GM21390 (cell line): Measurements from ENCODE around the gene TMEM132C.
A peak's percentile ranks its signal among the peaks of the same experiment; 100 is the strongest.
"Not testable (repeated sequence)": the region's sequence is repeated elsewhere in the genome, so short reads cannot be mapped to it uniquely, and the experiment has no call there.

Experiments
- ATAC-seq: cut with Tn5 transposase; IDR thresholded peaks from one replicate; pipeline ENCODE4 v1.9.1; 2021; ENCODE audit not compliant: unreplicated experiment

TMEM132C gene

GRCh38 chr12:128549601-128550218 is 282.7 kb downstream of the TMEM132C start:
- no peak for ATAC-seq

- no peak for ATAC-seq
Measured at GRCh38 chr12:128551266-128551665, 284.3 kb downstream of the TMEM132C start.

GRCh38 chr12:128554546-128555304 is 287.8 kb downstream of the TMEM132C start:
- ATAC-seq, result no peak

DNA sequence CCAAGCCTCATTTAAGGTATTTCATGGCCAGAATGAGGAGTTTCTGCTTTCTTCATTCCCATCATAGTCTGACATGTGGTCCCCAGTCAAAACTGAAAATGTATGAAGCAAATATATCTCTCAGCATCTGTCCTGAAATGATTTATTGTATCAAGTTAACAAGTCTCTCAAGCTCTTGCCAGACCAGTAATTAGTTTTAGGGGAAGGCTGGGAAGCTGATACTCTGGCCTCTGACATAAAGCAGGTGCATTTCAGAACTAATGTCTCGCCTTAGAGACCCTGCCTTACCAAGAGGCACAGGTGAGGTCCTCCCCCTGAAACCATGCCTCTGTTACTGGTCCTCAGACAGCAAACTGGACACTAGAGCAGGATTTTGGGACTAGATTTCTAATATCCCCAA is 290.3 kb downstream of the TMEM132C start:
- no peak for ATAC-seq

- no peak for ATAC-seq
Measured at GRCh38 chr12:128564956-128565355, 298.0 kb downstream of the TMEM132C start.

GRCh38 chr12:128567730-128568129 is 300.8 kb downstream of the TMEM132C start:
- ATAC-seq, result no peak

- peak; percentile 53 for ATAC-seq
Measured at GRCh38 chr12:128570191-128571065, 303.5 kb downstream of the TMEM132C start.

DNA sequence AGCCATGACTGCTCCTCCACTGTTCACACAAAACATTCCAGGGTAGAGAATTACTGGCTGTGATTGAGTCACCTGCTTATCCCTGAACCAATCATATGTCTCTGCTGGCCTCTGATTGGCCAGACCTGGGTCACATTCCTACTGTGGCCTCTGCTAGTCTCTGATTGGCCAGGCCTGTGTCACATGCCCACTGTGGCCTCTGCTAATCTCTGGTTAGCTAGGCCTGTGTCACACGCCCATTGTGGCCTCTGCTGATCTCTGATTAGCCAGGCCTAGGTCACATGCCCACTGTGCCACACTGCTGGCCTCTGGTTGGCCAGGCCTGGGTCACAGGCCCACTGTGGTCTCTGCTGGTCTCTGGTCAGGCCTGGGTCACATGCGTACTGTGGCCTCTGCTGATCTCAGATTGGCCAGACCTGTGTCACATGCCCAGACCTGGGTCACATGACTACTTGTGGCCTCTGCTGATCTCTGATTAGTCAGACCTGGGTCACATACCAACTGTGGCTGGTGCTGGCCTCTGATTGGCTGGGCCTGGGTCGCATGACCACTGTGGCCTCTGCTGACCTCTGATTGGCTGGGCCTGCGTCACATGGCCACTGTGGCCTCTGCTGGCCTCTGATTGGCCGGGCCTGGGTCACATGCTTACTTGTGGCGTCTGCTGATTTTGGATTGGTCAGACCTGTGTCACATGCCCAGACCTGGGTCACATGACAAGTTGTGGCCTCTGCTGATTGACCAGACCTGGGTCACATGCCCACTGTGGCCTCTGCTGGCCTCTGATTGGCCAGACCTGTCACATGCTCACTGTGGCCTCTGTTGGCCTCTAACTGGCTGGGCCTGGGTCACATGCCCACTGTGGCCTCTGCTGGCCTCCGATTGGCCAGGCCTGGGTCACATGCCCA is 305.2 kb downstream of the TMEM132C start:
- ATAC-seq, result no peak

- no peak for ATAC-seq
Measured at GRCh38 chr12:128573907-128574306, 306.9 kb downstream of the TMEM132C start.

GRCh38 chr12:128578045-128578444 is 311.1 kb downstream of the TMEM132C start:
- ATAC-seq, result no peak

DNA sequence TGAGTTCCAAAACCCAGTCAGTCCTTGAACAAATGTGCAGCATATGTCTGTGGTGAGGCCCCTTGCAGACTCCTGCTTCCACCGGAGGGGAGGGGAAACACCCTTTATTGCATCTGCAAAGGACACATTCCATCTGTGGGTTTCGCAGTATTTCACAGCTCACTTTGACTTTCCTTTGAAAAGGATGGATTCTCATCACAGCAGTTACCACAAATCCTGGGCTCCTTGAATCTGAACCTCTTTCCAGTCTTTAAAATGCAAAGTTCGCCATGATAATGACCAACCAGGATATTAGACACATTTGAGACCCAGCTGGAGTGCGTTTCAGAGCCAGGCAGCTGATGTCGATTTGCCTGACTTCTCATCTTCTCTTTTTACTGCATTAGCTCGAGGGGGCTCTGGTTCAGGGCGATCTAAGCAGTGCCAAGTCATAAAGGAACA is 314.4 kb downstream of the TMEM132C start:
- ATAC-seq, result no peak

DNA sequence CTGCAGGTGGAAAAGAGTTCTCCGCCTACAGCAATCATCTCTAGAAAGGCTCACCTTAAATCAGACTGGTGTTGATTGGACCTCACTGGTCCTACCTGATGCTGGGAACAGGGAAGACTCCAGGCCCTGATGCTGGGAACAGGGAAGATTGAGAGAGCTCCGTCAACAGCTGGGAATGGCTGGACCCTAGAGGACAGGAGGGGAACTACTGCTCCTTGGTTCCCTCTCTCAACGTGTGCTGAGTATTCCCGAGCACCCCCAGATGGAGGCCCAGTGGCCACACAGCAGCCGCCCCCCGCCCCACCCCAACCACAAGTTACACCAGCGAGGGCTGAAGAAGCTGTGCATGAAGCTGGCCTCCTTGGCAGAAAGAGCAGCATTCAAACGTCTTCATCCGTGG is 316.5 kb downstream of the TMEM132C start:
- ATAC-seq, result no peak

GRCh38 chr12:128586451-128587029 is 319.6 kb downstream of the TMEM132C start:
- no peak for ATAC-seq

DNA sequence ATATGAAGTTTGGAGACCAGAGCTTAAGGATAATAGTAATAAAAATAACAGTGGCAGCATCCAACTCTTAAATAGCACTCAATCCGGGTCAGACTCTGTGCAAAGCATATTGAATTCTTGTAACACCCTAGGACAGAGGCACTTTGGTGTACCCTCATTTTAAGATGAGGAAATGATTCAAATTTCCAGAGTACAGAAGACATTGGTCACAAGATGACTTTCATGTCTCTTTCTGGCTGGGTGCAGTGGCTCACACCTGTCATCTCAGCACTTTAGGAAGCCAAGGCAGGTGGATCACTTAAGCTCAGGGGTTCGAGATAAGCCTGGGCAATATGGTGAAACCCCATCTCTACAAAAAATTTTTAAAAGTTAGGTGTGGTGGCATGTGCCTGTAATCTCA is 320.9 kb downstream of the TMEM132C start:
- ATAC-seq, result no peak

DNA sequence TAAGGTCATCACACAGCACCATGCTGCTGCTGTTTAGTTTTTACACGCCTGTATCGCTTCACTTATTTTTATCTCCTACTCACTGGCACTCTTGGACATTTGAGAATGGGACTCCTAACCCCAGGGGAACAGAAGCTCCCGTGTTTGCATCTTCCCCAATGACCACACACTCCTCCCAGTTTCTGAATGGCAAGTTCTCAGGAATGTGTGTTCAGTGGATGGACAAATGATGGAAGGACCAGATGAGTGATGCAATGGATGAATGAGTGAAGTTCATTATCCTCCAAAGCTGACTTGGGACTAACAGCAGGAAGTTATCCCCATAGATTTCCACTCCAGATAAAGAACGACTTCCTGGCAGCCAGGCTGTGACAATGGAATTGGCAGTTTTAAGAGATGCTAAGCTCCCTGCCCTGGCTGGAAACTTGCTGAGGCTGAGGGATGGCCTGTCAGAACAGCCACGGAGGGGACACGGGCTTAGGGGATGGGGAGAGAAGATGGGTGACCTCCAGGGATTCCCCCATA is 325.3 kb downstream of the TMEM132C start:
- no peak for ATAC-seq

DNA sequence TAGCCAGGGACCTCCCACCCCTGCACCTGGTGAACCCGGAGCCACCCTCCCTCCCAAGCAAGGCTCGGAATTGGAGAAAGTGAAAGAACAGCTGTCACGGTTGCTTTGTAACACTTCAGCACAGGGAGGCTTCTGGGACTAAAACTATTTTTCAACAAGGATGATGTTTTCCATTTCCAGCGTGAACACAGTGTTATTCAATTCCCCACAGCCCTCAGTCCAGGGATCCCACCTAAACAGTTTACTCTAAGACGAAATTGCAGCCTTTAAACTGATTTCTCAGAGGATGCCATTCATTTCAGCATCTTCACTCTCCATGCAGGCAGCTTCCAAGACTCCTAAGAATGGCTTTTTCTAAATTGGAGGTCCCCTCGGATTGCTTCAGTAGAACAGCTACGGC is 327.6 kb downstream of the TMEM132C start:
- ATAC-seq, result no peak

- no peak for ATAC-seq
Measured at GRCh38 chr12:128595609-128596008, 328.6 kb downstream of the TMEM132C start.

- ATAC-seq, result no peak
Measured at GRCh38 chr12:128600886-128601285, 333.9 kb downstream of the TMEM132C start.

DNA sequence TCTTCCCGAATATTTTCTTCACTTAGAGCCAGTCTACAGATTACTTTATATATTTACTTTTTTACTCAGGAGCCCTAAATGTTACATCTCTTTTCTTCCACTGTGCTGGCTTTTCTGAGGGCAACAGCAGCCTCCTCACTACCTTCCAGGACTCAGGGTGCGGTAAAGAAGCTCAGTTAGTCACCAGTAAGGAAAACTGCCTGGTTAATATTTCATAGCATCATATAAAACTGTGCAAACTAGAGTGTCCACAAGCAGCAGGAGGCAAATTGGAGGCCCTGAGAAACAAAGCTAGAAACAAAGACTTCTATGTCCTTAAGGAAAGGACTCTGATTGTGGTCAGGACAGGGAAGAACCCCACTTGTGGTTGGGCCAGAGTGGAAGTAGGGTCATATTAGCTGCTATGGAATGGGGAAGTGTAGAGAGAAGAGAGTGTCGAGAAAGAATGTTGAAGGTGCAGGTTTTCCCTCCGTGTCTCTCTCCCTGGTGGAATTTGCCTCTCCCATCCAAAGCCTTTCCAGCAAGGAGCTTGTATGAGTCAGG is 336.7 kb downstream of the TMEM132C start:
- ATAC-seq, result no peak

DNA sequence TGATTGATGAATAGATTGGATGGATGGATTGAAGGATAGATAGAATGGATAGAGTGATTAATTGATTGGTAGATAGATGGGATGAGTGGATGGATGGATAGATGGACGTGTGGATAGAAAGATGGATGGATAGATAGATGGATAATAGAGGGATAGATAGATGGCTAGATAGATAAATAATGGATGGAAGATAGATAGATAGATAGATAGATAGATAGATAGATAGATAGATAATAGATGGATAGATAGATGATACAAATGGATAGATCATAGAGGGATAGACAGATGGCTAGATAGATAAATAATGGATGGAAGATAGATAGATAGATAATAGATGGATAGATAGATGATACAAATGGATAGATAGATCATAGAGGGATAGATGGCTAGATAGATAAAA is 337.2 kb downstream of the TMEM132C start:
- not testable (repeated sequence) for ATAC-seq
